Measurements from ENCODE around the gene PLXNB3.
A peak's percentile ranks its signal among the peaks of the same experiment; 100 is the strongest.
"Not testable (repeated sequence)": the region's sequence is repeated elsewhere in the genome, so short reads cannot be mapped to it uniquely, and the experiment has no call there.

The PLXNB3 gene

GRCh38 chrX:153763989-153764755 is at the start of gene PLXNB3:
PLXNB3 (plus strand) TSS chrX:153764249; CDS start chrX:153765536, 1,287 bp downstream.
- peak; percentile 18 to 28 for DNase-seq (ENCODE audit: low read depth in 2 of 2)

DNA sequence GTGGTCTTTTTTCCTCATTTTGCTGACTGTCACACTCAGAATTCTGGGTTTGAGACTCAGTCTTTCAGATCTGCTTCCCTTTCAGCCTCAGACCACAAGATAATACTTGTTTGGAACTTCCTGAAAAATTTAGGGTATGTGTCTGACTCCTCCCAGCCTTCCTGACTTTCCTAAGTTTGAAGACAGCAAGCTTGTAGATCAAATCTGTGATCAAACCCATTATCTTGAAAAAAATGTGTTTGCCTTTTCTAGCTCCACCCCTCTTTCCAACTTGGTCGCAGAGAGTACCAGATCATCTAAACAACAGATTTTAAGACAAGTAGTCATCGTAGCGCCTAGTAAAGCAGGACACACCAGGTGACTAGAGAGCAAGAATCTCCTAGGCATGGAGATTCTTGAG is 49.8 kb upstream of the PLXNB3 start:
- DNase-seq (ENCODE audit: low read depth in 2 of 2), result no peak

- DNase-seq (ENCODE audit: low read depth in 2 of 2), result no peak
Measured at GRCh38 chrX:153717445-153717844, 46.6 kb upstream of the PLXNB3 start.

DNA sequence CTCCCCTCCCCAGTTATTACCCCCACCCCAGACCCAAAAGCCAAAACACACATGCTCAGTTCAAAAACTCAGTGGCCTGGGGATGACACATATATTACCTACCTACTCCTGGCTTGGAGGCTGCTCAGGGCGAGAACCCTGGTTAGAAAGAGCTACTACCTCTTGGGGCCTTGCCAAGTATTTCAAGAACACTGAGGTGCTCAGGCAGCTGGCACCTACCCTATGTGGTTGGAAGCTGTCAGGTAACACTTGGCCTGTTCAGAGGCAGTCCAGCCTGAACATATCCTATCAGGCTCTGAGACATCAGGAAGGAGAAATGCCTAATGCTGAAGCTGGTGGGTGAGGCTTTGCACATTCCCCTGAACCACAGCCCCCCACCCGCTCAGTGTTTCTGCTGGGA is 44.8 kb upstream of the PLXNB3 start:
- no peak for DNase-seq (ENCODE audit: low read depth in 2 of 2)

- no peak for DNase-seq (ENCODE audit: low read depth in 2 of 2)
Measured at GRCh38 chrX:153719701-153720100, 44.3 kb upstream of the PLXNB3 start.

DNA sequence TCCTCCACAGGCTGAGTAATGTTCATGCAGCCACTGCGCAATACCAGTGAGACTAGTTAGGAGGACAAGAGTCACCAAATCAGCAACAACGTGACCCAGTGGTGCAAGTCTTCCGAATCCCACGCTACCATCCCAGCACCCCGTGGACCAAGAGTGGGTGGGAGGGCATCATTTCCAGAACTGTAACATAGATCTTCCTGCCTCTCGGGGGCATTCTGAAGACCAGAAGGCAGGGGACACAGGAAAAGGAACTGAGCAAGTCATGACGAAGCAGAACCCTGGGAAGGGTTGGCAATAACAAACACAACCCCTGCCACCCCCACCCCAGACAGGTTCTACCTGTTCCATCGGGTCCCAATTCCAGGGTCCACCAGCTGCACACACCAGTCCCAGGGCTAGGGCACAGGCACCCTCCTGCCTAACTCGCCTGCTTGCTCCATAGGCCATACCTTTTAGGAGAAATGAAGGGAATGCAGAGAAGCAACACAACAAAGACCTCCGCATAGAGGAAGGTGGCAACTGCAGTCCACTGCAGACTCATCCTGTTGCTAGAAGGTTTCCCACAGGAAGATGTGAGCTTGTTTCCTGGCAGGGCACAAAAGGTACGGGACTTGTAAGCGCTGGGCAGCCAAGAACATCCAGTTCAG is 41.2 kb upstream of the PLXNB3 start:
- DNase-seq (ENCODE audit: low read depth in 2 of 2), result no peak

- DNase-seq (ENCODE audit: low read depth in 2 of 2), result no peak
Measured at GRCh38 chrX:153723351-153724251, 40.4 kb upstream of the PLXNB3 start.

DNA sequence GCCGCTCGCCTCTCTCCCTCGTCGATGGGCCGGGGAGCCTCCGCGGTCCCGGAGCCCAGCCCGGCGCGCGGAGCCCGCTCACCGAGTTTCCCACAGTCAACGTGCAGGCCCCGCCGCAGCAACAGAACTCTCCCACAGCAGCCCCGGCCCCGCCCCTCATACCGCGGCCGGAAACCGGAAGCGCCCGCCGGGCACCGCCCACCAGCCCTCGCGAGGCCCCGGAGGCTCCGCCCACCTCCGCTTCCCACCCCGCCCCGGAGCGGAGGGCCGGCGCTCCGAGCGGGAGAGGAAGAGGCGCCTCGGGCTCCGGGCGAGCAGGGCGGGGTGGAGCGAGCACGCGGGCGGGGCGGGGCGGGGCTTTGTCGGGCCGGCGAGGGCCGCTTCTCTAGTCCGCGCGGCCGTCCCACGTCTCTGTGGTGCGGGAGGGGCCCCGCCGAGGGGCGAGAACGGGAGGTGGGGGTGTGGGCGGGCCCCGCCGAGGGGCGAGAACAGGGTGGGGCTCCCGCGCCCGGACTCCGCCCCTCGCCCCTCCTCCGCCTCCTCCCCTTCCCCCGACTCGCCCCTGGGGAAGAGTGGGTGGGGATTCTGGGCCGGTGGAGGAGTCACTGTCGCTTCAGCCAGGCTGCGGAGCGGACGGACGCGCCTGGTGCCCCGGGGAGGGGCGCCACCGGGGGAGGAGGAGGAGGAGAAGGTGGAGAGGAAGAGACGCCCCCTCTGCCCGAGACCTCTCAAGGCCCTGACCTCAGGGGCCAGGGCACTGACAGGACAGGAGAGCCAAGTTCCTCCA is 39.6 kb upstream of the PLXNB3 start, which contains the start of the genes ABCD1 and BCAP31:
Gene ABCD1 (plus strand): TSS at position 605 of the 787 bp plus-strand sequence. CDS start 411 bp downstream, outside the sequence.
Gene BCAP31 (minus strand): TSS at position 136 of the 787 bp plus-strand sequence. CDS start 1,143 bp downstream, outside the sequence.
- peak; percentile 76 to 77 for DNase-seq (ENCODE audit: low read depth in 2 of 2)

DNA sequence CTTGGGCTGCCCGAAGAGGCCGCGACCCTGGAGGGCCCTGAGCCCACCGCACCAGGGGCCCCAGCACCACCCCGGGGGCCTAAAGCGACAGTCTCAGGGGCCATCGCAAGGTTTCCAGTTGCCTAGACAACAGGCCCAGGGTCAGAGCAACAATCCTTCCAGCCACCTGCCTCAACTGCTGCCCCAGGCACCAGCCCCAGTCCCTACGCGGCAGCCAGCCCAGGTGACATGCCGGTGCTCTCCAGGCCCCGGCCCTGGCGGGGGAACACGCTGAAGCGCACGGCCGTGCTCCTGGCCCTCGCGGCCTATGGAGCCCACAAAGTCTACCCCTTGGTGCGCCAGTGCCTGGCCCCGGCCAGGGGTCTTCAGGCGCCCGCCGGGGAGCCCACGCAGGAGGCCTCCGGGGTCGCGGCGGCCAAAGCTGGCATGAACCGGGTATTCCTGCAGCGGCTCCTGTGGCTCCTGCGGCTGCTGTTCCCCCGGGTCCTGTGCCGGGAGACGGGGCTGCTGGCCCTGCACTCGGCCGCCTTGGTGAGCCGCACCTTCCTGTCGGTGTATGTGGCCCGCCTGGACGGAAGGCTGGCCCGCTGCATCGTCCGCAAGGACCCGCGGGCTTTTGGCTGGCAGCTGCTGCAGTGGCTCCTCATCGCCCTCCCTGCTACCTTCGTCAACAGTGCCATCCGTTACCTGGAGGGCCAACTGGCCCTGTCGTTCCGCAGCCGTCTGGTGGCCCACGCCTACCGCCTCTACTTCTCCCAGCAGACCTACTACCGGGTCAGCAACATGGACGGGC is 38.8 kb upstream of the PLXNB3 start:
- DNase-seq (ENCODE audit: low read depth in 2 of 2), result no peak

DNA sequence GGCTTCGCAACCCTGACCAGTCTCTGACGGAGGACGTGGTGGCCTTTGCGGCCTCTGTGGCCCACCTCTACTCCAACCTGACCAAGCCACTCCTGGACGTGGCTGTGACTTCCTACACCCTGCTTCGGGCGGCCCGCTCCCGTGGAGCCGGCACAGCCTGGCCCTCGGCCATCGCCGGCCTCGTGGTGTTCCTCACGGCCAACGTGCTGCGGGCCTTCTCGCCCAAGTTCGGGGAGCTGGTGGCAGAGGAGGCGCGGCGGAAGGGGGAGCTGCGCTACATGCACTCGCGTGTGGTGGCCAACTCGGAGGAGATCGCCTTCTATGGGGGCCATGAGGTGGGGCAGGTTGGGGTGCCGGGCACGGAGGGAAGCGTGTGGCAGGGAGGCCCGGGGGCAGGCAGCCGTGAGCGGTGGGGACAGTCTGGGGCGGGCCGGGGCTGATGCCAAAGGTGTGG is 38.2 kb upstream of the PLXNB3 start:
- DNase-seq (ENCODE audit: low read depth in 2 of 2), result no peak

DNA sequence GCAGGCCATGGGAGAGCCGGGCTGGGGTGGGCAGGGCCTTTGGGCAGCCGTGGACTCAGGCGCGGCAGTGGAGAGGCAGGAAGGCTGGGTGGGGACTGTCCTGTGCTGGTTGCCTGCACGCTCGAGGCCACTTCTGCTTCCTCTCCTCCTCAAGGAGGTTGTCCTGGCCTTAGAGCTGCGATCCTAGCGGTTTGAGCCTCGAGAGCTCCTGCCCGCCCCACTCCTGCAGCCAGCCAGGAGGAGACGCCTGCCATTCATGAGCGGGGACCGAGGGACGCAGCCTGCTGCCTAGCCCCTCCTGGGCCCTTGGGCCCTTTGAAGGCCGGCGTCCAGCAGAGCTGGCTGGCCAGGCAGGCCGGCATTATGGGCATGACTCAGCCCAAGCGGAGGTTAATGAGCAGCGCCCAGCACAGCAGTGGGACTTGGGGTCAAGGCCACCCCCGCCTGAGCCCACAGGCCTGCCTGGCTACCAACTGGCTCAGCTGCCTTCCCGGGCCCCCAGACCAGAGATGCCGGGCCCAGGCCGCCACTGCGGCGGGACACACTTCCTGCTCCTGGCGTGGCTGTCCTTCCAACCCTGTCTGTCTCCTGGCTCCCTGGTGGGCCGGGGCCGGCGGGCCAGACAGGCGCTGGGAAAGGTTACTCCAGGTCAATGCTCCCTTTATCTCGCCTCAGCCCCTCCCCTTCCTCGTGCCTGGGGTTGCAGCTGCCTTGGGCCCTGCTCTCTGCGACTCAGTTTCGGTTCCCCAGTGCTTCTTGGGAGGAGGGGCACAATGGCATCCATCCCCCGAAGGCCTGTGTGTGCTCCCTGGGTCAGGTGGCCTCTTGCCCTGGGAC is 37.5 kb upstream of the PLXNB3 start:
- DNase-seq (ENCODE audit: low read depth in 2 of 2), result no peak

- DNase-seq (ENCODE audit: low read depth in 2 of 2), result no peak
Measured at GRCh38 chrX:153727123-153727931, 36.7 kb upstream of the PLXNB3 start.

DNA sequence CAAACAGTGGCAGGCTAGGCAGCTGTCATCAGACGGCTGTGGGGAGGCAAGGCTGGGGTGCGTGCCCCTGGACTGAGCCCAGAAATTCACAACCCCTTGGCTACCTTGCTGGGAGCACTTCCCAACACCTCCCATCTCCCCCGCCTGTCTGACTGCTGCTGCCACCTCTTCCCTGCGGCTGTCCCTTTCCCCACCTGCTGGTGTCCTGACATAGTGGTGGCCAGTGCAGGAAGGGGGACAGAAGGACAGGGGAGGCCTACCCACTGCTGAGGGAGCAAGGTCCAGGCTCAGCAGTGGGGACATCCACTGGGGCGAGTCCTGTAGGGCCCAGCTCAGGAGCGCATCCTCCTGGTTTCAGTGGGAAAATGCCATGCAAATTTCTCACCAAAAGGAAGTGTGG is 36.0 kb upstream of the PLXNB3 start:
- no peak for DNase-seq (ENCODE audit: low read depth in 2 of 2)

GRCh38 chrX:153728951-153729631 is 35.0 kb upstream of the PLXNB3 start:
- DNase-seq (ENCODE audit: low read depth in 2 of 2), result no peak

GRCh38 chrX:153730115-153730514 is 33.9 kb upstream of the PLXNB3 start:
- DNase-seq (ENCODE audit: low read depth in 2 of 2), result not testable (repeated sequence)

GRCh38 chrX:153731117-153731844 is 32.8 kb upstream of the PLXNB3 start:
- DNase-seq (ENCODE audit: low read depth in 2 of 2), result no peak

DNA sequence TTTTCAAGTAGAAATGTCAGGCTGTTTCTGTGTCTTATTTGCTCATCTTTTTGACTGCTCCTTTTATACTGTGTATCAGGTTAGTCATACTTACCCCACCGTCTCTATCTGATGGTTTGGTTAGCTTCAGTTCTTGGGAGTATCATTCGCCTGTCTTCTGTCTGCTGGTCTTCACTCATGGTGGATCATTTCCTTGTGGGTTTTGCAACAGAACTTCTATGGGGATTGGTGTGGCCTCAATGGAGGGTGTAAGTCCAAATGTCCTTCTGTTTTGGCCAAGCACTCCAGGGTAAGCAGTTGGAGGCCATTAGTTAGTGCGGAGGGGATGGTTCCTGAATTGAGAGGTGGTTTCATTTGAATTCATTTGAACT is 32.2 kb upstream of the PLXNB3 start:
- no peak for DNase-seq (ENCODE audit: low read depth in 2 of 2)
